Colon (tissue), 2 donors: ENCODE measurements around the gene TNXB.
"Not testable (repeated sequence)": the region's sequence is repeated elsewhere in the genome, so short reads cannot be mapped to it uniquely, and the experiment has no call there.

Experiments used
- FAIRE-seq: peaks from 2 replicates; lab custom pipeline; 2012; peaks lifted over from hg19 to GRCh38; lab: Jason Lieb, UNC
- donor health status: control.
- donor health status: control.

The TNXB gene

GRCh38 chr6:32144238-32144637 is 35.1 kb upstream of the TNXB start:
- FAIRE-seq: not testable (repeated sequence)

DNA sequence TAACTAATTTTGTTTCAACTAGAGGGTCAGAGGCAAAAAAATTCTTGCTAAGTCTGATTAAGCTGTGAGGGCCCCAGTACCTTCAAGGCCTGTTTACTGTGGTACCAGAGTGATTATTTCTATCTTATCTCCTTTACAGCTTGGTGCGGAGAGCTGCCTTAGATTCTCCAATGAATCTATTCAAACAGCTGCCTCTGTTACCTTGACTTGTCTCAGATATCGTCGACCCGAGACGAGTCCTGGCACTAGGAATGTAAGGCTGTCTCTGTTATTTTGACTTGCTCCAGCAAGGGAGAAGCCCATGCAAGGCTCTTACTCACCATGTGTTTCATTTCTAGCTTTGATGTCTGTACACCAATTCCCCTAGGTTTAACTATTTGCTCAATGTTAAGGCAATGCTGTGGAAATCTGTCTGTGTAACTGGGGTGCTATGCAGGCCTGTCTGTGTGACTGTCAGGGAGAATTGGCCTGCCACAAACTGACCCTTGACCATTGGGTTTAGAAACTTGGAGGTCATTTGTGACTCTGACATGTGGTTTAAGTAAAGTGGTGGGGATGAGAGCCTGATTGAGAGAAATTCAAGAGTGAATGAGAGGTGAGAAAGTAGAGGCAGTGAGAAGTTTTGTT is 31.4 kb upstream of the TNXB start:
- no peak for FAIRE-seq

- no peak for FAIRE-seq
Observed at GRCh38 chr6:32139590-32139989, 30.5 kb upstream of the TNXB start.

- no peak for FAIRE-seq
Observed at GRCh38 chr6:32137454-32137853, 28.3 kb upstream of the TNXB start.

DNA sequence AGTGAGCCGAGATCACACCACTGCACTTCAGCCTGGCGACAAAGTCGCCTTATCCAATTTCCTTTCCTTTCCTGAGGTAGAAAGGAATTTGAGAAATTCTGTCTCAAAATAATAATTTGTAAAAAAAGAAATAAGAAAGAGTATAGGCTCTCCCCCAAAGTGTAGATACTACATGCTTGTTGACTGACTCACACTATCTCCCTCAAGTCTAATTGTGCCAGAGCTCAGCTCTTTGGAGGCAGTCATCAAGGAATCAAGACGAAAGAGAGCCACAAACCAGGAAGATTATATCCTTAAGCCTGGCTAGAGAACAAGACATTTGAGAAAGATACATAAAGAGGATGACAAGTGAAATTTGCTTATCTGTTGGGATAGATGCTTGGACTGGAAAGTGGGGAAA is 24.6 kb upstream of the TNXB start:
- FAIRE-seq: no peak

DNA sequence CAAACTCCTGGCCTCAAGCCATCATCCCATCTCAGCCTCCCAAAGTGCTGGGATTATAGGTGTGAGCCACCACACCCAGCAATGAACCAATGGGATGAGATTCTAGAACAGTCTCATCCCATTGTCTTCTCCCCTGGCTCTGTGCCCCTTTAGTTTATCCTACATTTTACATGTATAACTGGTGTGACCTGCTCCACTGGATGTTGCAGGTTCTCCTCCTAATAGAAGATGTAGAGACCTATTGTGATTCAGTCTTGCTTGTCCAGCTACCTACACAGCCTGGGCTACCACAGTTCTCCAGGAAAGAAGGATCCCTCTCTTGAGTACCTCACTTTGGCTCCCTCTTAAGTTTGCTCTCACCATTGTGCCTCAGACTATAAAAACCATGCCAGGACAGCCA is 23.0 kb upstream of the TNXB start:
- no peak for FAIRE-seq

DNA sequence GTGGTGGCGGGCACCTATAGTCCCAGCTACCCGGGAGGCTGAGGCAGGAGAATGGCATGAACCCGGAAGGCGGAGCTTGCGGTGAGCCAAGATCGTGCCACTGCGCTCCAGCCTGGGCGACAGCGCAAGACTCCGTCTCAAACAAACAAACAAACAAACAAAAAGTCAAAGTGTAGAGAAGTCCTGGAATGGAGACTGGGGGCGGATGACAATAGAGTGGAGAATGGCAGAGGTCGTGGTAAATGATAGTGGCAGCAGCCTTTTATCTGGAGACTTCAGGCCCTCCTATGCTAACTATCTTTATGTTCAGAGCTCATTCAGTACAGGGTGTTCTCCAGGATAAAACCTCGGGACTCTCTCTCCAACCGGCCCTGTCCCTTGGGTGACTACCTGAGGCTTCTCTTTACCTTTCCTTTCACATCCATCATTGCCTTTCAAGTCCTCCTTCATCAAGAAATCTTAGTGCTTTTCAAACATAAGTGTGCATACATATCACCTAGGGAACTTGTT is 22.4 kb upstream of the TNXB start:
- no peak for FAIRE-seq

- FAIRE-seq: no peak
Observed at GRCh38 chr6:32129297-32130088, 20.4 kb upstream of the TNXB start.

DNA sequence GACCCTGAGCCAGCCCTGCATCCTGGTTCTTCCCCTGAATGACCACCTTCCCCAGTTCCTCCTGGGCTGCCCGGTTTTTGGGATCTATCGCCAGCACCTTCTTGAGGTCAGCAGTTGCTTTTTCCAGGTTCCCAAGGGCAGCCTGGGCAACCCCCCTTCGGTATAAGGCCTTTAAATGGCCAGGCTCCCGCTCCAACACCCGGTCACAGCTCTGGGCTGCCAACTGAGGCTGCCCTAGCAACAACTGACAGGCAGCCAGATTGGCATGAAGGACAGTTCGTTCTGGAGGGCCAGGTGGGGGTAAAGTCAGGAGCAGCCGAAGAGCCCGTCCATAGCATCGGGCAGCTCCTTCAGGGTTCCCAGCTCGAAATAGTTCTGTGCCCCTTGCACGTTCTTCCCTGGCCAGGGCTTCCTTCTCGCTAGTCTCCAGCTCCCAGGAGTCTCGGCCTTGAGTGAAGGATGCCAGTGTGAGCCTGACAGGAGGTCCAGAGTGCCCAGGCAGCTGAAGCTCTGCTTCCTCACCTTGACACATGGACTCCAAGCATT is 19.7 kb upstream of the TNXB start:
- no peak for FAIRE-seq

DNA sequence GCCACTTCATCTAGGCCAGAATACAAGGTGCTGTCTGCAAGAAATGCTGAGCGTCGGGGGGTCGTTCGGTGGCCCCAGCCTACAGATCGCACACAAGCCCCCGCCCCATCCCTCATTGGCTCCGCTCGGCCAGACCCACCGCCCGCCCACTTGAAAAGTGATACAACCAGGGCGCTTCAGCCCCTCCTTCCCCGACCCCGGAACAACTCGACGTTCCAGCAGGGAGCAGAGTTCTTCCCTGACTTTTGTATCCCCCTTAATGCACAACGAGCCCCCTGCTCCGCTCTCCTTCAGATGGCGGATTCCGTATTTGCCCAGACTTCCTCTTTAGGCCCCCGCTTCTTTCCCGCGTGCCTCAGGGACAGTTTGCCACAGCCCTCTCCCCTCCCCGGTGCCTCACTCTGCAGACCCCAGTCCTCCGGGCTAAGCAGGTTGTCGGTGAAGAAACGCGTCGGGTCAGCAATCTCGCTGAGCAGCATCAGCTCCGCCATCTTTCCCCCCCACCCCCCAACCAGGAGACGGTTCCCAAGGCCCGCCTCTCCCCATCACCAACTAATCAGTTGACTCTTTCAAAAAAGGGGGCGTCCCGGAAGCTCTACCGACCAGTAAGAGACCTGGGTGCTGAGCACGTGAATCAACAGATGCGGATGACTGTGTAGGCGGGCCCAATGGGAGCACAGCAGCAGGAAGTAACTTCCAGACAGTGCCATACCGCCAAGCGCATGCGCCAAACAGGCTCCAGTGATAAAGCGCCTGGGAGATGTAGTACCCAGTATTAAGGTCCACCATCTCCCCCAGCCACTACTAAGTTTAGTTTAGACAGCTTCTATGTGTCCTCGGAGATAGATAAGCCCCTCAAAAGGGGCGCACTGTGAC is 18.8 kb upstream of the TNXB start, which contains the start of gene ATF6B:
ATF6B (minus strand) TSS at position 530 of the 876 bp plus-strand sequence; CDS start at position 491, 39 bp downstream.
- FAIRE-seq: peak; percentile 18

DNA sequence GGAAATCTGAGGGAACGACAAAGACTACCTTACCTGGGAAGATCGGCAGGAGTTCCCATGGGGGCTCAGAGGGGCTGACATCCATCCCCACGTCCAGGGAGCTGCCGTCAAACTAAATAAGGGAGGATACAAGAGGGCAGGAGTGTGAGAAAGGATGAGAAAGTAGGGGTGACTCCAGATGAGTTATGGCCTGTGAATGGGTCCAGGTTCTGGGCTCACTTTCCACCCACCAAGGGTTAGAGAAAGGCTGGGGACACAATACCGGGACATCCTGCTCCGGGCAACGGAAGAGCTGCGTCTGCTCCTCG is 18.2 kb upstream of the TNXB start:
- FAIRE-seq: no peak

DNA sequence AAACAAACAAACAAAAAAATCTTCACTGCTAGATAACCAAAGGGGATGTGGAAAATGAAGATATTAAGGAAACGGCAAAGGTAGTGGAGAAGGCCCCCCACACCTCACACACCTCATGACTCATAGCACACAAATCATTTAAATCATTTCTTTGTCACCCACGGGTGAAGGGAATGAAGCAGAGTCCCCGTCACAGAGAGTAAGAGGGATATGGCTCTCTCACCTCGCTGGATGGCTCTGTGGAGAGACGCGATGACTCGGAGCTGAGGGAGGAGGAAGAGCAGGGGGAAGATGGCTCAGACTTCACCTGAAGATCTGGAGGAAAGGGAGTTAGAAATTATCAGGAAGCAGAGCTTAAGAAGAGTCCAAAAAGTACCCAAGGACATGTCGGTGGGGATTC is 17.7 kb upstream of the TNXB start:
- no peak for FAIRE-seq

GRCh38 chr6:32123681-32124080 is 14.5 kb upstream of the TNXB start:
- FAIRE-seq: no peak

GRCh38 chr6:32120573-32121059 is 11.5 kb upstream of the TNXB start:
- FAIRE-seq: no peak

DNA sequence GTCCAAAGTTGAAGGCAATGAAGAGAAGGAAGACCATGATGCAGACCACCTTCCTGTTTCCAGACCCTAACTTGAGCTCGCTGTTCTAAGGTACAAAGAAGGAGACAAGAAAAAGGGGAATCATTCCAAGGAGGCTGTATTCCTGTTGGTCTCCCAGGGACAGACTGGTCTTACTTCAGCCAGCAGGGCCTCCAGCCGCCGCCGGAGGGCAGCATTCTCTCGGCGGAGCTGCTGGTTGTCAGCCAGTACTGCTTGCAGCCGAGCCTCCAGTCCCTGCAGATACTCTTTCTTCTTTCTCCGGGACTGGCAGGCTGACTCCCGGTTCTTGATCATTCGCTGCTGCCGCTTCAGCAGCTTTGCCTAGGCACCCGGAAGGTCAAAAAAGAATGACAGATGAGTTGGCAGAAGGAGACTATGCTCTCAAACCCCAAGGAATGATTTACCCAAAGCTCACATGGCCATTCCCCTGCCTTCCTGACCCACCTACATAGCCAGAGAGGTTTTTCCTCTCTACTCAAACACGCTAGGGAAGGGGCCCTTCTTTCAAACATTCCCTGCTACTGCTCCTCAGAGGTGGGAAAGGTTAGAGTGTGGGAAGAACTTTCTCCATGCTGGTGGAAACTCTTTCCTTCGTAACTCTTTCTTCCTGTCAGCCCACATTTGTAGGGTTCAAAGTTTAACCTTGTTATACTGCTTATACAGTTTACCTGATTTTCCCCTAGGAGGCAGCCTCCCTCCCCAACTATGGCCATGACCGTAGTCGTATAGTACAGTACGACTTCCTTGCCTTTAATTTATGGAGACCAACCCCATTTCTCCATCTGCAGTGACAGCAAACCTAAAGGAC is 9.9 kb upstream of the TNXB start:
- FAIRE-seq: no peak

- no peak for FAIRE-seq
Observed at GRCh38 chr6:32117461-32117860, 8.3 kb upstream of the TNXB start.

DNA sequence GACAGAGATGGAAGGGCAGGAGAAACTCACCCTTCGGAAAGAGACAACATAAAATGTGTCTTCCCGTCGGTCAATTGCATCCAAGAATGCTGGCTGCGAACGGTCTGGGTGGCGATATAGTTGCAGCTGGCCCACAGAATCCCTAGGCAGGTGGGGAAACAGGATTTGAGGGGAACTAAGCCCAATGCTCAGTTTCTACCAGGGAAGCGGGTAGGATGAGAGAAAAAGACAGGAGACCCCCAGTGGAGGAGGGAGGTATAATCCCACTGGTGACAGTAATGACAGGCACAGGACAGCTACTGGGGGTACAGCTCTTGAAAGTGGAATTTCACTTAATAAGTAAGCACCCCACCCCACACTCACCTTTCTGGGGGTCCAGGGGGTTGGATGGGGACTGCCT is 7.5 kb upstream of the TNXB start:
- FAIRE-seq: no peak

GRCh38 chr6:32115623-32116022 is 6.5 kb upstream of the TNXB start:
- FAIRE-seq: no peak

- no peak for FAIRE-seq
Observed at GRCh38 chr6:32114796-32115195, 5.7 kb upstream of the TNXB start.

DNA sequence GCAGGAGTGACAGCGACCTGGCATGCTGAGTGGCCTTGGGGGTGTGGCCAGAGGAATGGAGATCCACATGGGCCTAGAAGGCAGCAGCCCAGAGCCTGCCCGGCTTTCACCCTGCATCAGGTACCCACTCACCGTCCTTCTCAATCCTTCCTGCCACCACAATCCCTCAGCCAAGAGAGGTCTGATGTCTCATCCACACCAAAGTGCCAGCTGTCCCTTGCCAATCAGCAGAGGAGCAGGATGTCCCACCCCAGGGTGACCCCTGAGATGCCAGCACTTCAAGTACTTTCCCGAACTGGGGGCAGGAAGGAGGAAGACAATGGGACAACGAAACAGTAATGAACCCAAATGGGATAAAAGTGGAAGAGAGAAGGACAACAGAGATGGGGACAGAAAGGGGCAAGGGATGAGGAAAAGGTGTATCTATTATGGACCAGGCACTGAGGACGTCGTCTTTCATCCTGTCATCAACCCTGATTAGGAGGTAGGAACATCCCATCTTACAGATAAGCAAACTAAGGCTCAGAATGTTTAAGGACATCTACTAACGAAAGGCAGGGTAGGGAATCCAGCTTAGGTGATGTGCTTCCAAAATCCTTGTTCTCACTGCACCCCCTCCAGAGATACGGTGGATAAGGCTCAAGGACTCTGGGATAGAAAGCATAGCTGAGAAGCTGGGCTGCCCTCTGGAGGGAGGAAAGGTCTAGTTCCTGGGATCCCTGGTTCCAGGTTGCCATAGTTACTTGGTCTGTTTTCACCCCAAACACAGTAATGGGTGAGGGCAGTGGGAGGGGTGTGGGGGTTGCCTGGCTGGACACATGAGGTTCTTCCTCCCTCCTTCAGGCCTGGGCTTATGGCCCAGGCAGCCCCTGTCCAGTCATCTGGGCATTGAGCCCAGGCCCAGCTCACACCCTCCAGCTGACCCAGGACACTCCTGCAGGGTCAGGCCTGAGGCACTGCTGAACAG is 4.5 kb upstream of the TNXB start:
- no peak for FAIRE-seq
